Astrocyte (in vitro differentiated cells and primary cell): ENCODE results near the gene ACAA2.

ENCODE experiments used
- CTCF ChIP-seq: IDR thresholded peaks from 2 replicates; pipeline ENCODE4 v1.5.1; 2011; ENCODE audit warnings: low read depth, mild to moderate bottlenecking, inconsistent platforms, low read length, moderate library complexity; ENCODE audit not compliant: insufficient read depth
- EZH2 ChIP-seq: IDR thresholded peaks from 2 replicates; pipeline ENCODE4 v1.6.1; 2012; ENCODE audit warnings: mild to moderate bottlenecking, low read length, inconsistent platforms; ENCODE audit not compliant: insufficient read depth

GRCh38 chr18:49835405-49835804 is 22.1 kb upstream of the ACAA2 start:
- TF ChIP-seq CTCF (no peak), EZH2 (no peak)
